MV-4-11 (cell line): Measurements from ENCODE around the gene USP9X.
"Not testable (repeated sequence)": the region's sequence is repeated elsewhere in the genome, so short reads cannot be mapped to it uniquely, and the experiment has no call there.

ENCODE experiments used
- DNase-seq: peaks from one replicate; lab custom pipeline; 2025; lab: John Stamatoyannopoulos, UW

USP9X gene

GRCh38 chrX:41282307-41282706, 197.1 kb downstream of the USP9X start:
- DNase-seq = not testable (repeated sequence)

GRCh38 chrX:41285928-41286327, 200.7 kb downstream of the USP9X start:
- not testable (repeated sequence) for DNase-seq
